ENCODE data around the gene SULF2.

The SULF2 gene

GRCh38 chr20:47669927-47670890 lies 115.1 kb downstream of the SULF2 start:
- no peak for DNase-seq
- Histone ChIP-seq H3K4me1 (ENCODE audit: control insufficient read depth, insufficient read depth, low read length, poor library complexity, severe bottlenecking) (no peaks in the 10 kb centered on the region), H3K4me3 (ENCODE audit: insufficient read depth, low read depth, low read length, poor library complexity, severe bottlenecking) (no peak overlapping the region), H3K9me3 (ENCODE audit: control insufficient read depth, low read length) (no peaks in the 10 kb centered on the region), H3K36me3 (ENCODE audit: control insufficient read depth, insufficient read depth, low read length) (no peaks in the 10 kb centered on the region), H3K27me3 (replicated peaks; ENCODE audit: control insufficient read depth, insufficient read depth, low read length, poor library complexity, severe bottlenecking) (no peaks in the 10 kb centered on the region), H3K27ac (ENCODE audit: insufficient read depth, low read length, poor library complexity, severe bottlenecking) (no peak overlapping the region)

DNA sequence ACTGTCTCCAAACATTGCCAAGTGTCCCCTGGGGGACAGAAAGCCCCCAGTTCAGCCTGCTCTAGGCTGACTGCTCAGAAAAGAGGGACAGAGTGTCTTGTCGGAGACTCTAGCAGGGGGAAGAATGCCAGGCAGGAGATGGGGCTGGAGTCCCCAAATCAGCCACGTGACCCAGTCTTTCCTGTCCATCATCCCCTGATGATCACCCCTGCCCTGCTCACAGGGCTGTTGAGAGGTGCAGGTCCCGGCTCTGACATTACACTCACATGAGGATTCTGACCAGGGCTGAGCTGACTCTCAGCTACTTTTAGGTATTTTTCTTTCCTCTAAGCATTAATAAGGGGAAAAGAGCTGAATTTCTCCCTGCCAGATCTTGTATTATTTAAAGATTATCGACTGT lies 115.8 kb downstream of the SULF2 start:
- no peaks in the 10 kb centered on the region for H3K4me1 ChIP-seq (ENCODE audit: control insufficient read depth, insufficient read depth, low read length, poor library complexity, severe bottlenecking)
- no peak overlapping the region for H3K27ac ChIP-seq (ENCODE audit: insufficient read depth, low read length, poor library complexity, severe bottlenecking)
- no peaks in the 10 kb centered on the region for H3K27me3 ChIP-seq (replicated peaks; ENCODE audit: control insufficient read depth, insufficient read depth, low read length, poor library complexity, severe bottlenecking)
- no peaks in the 10 kb centered on the region for H3K36me3 ChIP-seq (ENCODE audit: control insufficient read depth, insufficient read depth, low read length)
- H3K4me3 ChIP-seq (ENCODE audit: insufficient read depth, low read depth, low read length, poor library complexity, severe bottlenecking), result no peak overlapping the region
- no peaks in the 10 kb centered on the region for H3K9me3 ChIP-seq (ENCODE audit: control insufficient read depth, low read length)
- DNase-seq, result no peak

DNA sequence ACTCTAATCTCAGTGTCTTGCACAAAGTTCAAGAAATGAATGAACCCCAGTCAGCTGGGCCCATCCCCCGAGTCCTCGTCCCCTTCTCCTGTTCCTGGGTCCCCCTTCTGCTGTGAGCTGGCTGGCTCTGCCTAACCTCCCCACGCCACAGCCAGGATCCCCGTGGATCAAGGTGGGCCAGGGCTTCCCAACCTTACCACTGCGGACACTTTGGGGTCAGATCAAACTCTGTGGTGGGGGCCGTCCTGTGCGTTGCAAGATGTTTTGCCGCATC lies 116.2 kb downstream of the SULF2 start:
- no peaks in the 10 kb centered on the region for H3K27me3 ChIP-seq (replicated peaks; ENCODE audit: control insufficient read depth, insufficient read depth, low read length, poor library complexity, severe bottlenecking)
- no peak overlapping the region for H3K27ac ChIP-seq (ENCODE audit: insufficient read depth, low read length, poor library complexity, severe bottlenecking)
- no peaks in the 10 kb centered on the region for H3K36me3 ChIP-seq (ENCODE audit: control insufficient read depth, insufficient read depth, low read length)
- H3K4me3 ChIP-seq (ENCODE audit: insufficient read depth, low read depth, low read length, poor library complexity, severe bottlenecking), result no peak overlapping the region
- no peaks in the 10 kb centered on the region for H3K9me3 ChIP-seq (ENCODE audit: control insufficient read depth, low read length)
- DNase-seq, result no peak
- no peaks in the 10 kb centered on the region for H3K4me1 ChIP-seq (ENCODE audit: control insufficient read depth, insufficient read depth, low read length, poor library complexity, severe bottlenecking)

- H3K4me1 ChIP-seq (ENCODE audit: control insufficient read depth, insufficient read depth, low read length, poor library complexity, severe bottlenecking), result no peaks in the 10 kb centered on the region
- no peaks in the 10 kb centered on the region for H3K27me3 ChIP-seq (replicated peaks; ENCODE audit: control insufficient read depth, insufficient read depth, low read length, poor library complexity, severe bottlenecking)
- no peaks in the 10 kb centered on the region for H3K9me3 ChIP-seq (ENCODE audit: control insufficient read depth, low read length)
- H3K27ac ChIP-seq (ENCODE audit: insufficient read depth, low read length, poor library complexity, severe bottlenecking), result no peak overlapping the region
- H3K36me3 ChIP-seq (ENCODE audit: control insufficient read depth, insufficient read depth, low read length), result no peaks in the 10 kb centered on the region
- no peak for DNase-seq
- H3K4me3 ChIP-seq (ENCODE audit: insufficient read depth, low read depth, low read length, poor library complexity, severe bottlenecking), result no peak overlapping the region
Measured at GRCh38 chr20:47668313-47669151, 116.7 kb downstream of the SULF2 start.

GRCh38 chr20:47667531-47668312 lies 117.6 kb downstream of the SULF2 start:
- DNase-seq, result no peak
- Histone ChIP-seq H3K36me3 (ENCODE audit: control insufficient read depth, insufficient read depth, low read length) (peaks cover 2% of the 10 kb centered on the region), H3K27me3 (replicated peaks; ENCODE audit: control insufficient read depth, insufficient read depth, low read length, poor library complexity, severe bottlenecking) (no peaks in the 10 kb centered on the region), H3K27ac (ENCODE audit: insufficient read depth, low read length, poor library complexity, severe bottlenecking) (no peak overlapping the region), H3K4me3 (ENCODE audit: insufficient read depth, low read depth, low read length, poor library complexity, severe bottlenecking) (no peak overlapping the region), H3K4me1 (ENCODE audit: control insufficient read depth, insufficient read depth, low read length, poor library complexity, severe bottlenecking) (no peaks in the 10 kb centered on the region), H3K9me3 (ENCODE audit: control insufficient read depth, low read length) (no peaks in the 10 kb centered on the region)

- no peak overlapping the region for H3K4me3 ChIP-seq (ENCODE audit: insufficient read depth, low read depth, low read length, poor library complexity, severe bottlenecking)
- peaks cover 3% of the 10 kb centered on the region for H3K36me3 ChIP-seq (ENCODE audit: control insufficient read depth, insufficient read depth, low read length)
- H3K27ac ChIP-seq (ENCODE audit: insufficient read depth, low read length, poor library complexity, severe bottlenecking), result no peak overlapping the region
- H3K27me3 ChIP-seq (replicated peaks; ENCODE audit: control insufficient read depth, insufficient read depth, low read length, poor library complexity, severe bottlenecking), result no peaks in the 10 kb centered on the region
- H3K9me3 ChIP-seq (ENCODE audit: control insufficient read depth, low read length), result no peaks in the 10 kb centered on the region
- no peak for DNase-seq
- no peaks in the 10 kb centered on the region for H3K4me1 ChIP-seq (ENCODE audit: control insufficient read depth, insufficient read depth, low read length, poor library complexity, severe bottlenecking)
Measured at GRCh38 chr20:47667086-47667485, 118.2 kb downstream of the SULF2 start.

DNA sequence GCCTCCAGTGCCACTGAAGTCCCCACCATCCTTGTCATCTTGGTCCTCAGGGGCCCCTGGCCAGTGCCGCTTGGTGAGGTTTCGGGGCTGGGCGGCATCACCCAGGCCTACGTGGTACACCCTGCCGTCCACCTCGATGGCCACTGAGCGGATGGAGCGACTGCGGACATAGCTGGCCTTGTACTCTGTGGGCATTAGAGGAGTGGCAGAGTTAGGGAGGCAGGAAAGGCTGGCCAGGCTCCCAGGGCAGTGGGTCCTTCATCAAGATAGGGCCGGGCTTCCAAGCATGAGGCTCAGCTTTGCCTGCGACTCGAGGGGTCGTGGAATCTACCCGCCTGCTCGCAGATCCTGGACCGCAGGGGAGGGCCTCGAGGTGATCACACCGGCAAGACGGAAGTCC lies 119.0 kb downstream of the SULF2 start:
- Histone ChIP-seq H3K9me3 (ENCODE audit: control insufficient read depth, low read length) (no peaks in the 10 kb centered on the region), H3K4me3 (ENCODE audit: insufficient read depth, low read depth, low read length, poor library complexity, severe bottlenecking) (no peak overlapping the region), H3K36me3 (ENCODE audit: control insufficient read depth, insufficient read depth, low read length) (peaks cover 3% of the 10 kb centered on the region), H3K27me3 (replicated peaks; ENCODE audit: control insufficient read depth, insufficient read depth, low read length, poor library complexity, severe bottlenecking) (no peaks in the 10 kb centered on the region), H3K27ac (ENCODE audit: insufficient read depth, low read length, poor library complexity, severe bottlenecking) (no peak overlapping the region), H3K4me1 (ENCODE audit: control insufficient read depth, insufficient read depth, low read length, poor library complexity, severe bottlenecking) (no peaks in the 10 kb centered on the region)
- DNase-seq, result no peak

DNA sequence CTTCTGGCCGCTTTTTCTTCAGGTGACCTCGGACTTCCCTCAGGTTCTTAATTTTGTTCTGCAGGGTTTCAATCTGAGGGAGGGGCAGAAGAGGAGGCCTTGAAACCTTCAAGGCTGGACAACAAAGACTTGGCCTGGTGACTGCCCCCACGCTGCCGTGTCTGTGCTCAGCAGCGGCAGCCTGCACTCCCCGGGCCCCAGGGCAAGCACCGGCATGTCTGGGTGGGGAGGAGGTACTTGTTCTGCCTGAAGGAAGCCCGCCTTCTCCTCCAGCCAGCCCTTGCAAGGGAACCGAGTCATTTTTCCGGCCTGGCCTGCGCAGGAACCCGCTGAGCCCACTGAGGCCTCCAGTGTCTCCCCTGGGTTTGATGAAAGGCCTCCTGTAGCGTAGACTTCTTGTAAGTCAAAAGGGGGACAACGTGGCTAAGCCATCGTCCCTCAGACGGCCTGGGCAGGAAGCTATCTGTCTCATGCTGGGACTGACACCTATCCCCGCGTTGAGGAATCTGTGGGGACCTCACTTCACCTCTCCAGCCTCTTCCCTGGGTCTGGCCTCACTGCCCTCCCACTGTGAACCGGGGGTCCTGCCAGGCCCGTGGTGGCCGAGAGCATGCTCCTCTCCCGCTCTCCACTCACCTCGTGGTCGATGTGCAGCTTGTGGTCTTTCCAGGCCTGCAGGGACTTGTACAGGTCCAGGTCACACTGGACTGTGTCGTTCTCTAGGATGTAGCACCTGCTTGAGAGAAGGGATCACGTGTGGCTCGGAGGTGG lies 119.9 kb downstream of the SULF2 start:
- H3K36me3 ChIP-seq (ENCODE audit: control insufficient read depth, insufficient read depth, low read length), result peaks cover 3% of the 10 kb centered on the region

DNA sequence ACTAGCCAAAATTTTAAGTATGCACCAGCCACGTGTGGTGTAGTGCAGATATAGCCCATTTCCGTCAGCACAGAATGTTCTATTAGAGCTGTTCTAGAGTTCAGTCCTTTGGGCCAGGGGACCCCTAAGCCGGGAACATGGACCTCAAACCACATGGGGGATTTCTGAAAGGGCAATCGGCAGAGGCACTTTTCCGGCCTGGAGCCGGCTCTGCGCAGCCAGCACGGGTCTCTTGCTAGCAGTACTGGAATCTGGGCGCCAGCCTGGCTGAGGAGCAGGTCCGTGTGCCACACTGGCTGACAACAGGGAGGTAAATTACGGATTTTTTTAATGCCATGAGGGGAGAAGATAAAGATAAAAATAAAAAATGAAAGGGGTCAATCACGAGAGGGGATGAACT lies 120.5 kb downstream of the SULF2 start:
- H3K36me3 ChIP-seq (ENCODE audit: control insufficient read depth, insufficient read depth, low read length), result peaks cover 3% of the 10 kb centered on the region
- no peak for DNase-seq
- no peak overlapping the region for H3K4me3 ChIP-seq (ENCODE audit: insufficient read depth, low read depth, low read length, poor library complexity, severe bottlenecking)
- H3K27ac ChIP-seq (ENCODE audit: insufficient read depth, low read length, poor library complexity, severe bottlenecking), result no peak overlapping the region
- H3K9me3 ChIP-seq (ENCODE audit: control insufficient read depth, low read length), result no peaks in the 10 kb centered on the region
- no peaks in the 10 kb centered on the region for H3K4me1 ChIP-seq (ENCODE audit: control insufficient read depth, insufficient read depth, low read length, poor library complexity, severe bottlenecking)
- no peaks in the 10 kb centered on the region for H3K27me3 ChIP-seq (replicated peaks; ENCODE audit: control insufficient read depth, insufficient read depth, low read length, poor library complexity, severe bottlenecking)

More for the DNA sequence above, 119.9 kb downstream of the SULF2 start:
- H3K27me3 ChIP-seq (replicated peaks; ENCODE audit: control insufficient read depth, insufficient read depth, low read length, poor library complexity, severe bottlenecking), result no peaks in the 10 kb centered on the region
- H3K27ac ChIP-seq (ENCODE audit: insufficient read depth, low read length, poor library complexity, severe bottlenecking), result no peak overlapping the region
- H3K4me3 ChIP-seq (ENCODE audit: insufficient read depth, low read depth, low read length, poor library complexity, severe bottlenecking), result no peak overlapping the region
- no peak for DNase-seq
- no peaks in the 10 kb centered on the region for H3K9me3 ChIP-seq (ENCODE audit: control insufficient read depth, low read length)
- H3K4me1 ChIP-seq (ENCODE audit: control insufficient read depth, insufficient read depth, low read length, poor library complexity, severe bottlenecking), result no peaks in the 10 kb centered on the region

Measured in effector memory CD4-positive, alpha-beta T cell (primary cell).